ENCODE measurements around the gene BTBD9. TPM values are rescaled to one million over a fixed set of nuclear protein-coding genes. Genes with fewer than 3 reads are reported as not detected.

Gene BTBD9
- total RNA-seq, 2 experiments from 2014 or later: 19.1 to 19.8 TPM

DNA sequence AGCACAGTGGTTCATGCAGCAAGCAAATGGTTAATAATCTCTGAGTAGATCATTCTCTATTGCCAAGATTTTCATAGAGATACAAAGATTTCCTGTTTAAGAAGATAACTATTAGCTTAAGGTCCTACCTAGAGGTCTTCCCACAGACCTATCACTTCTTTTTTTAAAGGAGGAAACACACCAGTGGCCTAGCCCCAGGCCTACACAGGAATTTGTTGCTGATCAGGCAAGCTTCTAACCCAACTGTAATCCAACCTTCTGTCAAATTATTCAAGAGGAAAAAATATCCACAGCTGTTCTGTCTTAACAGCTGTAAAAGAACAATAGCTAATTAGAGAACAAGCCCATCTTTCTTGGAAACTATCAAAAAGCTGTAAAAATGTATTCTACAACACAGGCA is 332.8 kb downstream of the BTBD9 start:
- no peak for DNase-seq
- H3K27me3 Mint-ChIP-seq: no peaks in the 10 kb centered on the region
- peaks cover 6% of the 10 kb centered on the region for H3K4me1 Mint-ChIP-seq
- no peak overlapping the region for H3K27ac Mint-ChIP-seq
- peaks cover 1% of the 10 kb centered on the region for H3K9me3 Mint-ChIP-seq
- no peak for ATAC-seq (ENCODE audit: low read depth)
- POLR2A ChIA-PET: no interaction called here
- H3K4me3 Mint-ChIP-seq: no peak overlapping the region
- H3K36me3 Mint-ChIP-seq: no peaks in the 10 kb centered on the region

DNA sequence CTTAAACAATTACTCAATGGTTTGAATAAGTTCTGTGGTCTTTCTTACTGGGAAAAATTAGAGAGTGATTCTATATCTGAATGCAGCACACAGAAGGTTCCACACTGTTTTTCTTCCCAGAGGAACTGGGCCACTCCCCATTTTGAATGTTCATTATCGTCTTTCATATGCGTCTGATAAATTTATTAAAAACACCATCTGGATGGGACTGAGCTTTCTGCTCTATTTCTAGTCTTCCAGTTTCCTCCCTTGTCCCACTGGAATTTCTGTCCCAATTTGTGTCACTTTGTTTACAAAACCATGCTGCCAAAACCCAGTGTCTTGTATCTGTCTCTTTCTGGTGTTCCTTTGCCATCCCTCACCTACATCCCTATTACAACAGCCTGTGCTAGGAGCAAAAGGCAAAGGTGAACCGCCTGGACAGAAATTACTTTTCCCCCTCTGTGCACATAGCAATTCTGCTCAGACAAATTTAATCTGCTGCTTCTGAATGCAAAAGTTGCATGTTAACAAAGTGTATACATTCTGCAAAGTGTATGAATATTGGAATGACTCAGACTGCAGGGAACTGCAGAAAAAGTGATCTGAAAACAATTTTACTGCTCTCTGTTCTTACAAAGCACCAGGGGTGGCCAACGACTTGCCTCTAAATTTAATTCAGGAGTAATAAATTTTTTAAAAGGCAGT is 333.6 kb downstream of the BTBD9 start:
- DNase-seq: no peak
- POLR2A ChIA-PET: no interaction called here
- Mint-ChIP-seq H3K27me3 (no peaks in the 10 kb centered on the region), H3K36me3 (peaks cover 3% of the 10 kb centered on the region), H3K4me1 (peaks cover 6% of the 10 kb centered on the region), H3K4me3 (no peak overlapping the region), H3K27ac (no peak overlapping the region), H3K9me3 (peaks cover 3% of the 10 kb centered on the region)
- ATAC-seq (ENCODE audit: low read depth): no peak

DNA sequence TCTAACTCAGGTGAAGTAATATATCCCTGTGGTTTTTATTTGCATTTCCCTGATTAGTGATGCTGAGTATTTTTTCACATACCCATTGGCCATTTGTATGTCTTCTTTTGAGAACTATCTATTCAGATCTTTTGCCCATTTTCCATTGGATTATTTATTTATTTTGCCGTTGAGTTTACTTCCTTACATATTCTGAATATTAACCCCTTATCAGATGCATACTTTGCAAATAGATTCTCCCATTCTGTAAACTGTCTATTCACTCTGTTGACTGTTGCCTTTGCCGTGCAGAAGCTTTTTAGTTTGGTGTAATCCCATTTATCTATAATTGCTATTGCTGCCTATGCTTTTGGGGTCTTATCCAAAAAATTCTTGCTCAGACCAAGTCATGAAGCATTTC is 336.9 kb downstream of the BTBD9 start:
- H3K36me3 Mint-ChIP-seq: peaks cover 3% of the 10 kb centered on the region
- ATAC-seq (ENCODE audit: low read depth) (no peak), DNase-seq (no peak)
- H3K27me3 Mint-ChIP-seq: no peaks in the 10 kb centered on the region
- POLR2A ChIA-PET: no interaction called here
- peaks cover 4% of the 10 kb centered on the region for H3K4me1 Mint-ChIP-seq
- peaks cover 6% of the 10 kb centered on the region for H3K9me3 Mint-ChIP-seq
- no peak overlapping the region for H3K27ac Mint-ChIP-seq
- no peak overlapping the region for H3K4me3 Mint-ChIP-seq

DNA sequence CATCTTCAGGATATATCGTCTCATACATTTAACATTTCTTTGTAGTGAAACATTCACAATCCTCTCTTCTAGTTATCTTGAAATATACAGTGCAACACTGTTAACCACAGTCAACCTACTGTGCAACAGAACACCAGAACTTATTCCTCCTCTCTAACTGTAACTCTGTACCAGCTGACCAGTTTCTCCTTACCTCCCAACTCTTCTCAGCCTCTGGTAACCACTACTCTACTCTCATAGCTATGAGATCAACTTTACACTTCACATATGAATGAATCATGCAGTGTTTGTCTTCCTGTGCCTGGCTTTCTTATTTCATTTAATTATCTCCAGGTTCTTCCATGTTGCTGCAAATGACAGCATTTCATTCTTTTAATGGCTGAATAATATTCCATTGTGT is 337.6 kb downstream of the BTBD9 start:
- H3K27me3 Mint-ChIP-seq: no peaks in the 10 kb centered on the region
- peaks cover 6% of the 10 kb centered on the region for H3K9me3 Mint-ChIP-seq
- H3K27ac Mint-ChIP-seq: no peak overlapping the region
- H3K36me3 Mint-ChIP-seq: peaks cover 3% of the 10 kb centered on the region
- POLR2A ChIA-PET: no interaction called here
- no peak for ATAC-seq (ENCODE audit: low read depth)
- no peak overlapping the region for H3K4me3 Mint-ChIP-seq
- H3K4me1 Mint-ChIP-seq: no peaks in the 10 kb centered on the region
- no peak for DNase-seq

DNA sequence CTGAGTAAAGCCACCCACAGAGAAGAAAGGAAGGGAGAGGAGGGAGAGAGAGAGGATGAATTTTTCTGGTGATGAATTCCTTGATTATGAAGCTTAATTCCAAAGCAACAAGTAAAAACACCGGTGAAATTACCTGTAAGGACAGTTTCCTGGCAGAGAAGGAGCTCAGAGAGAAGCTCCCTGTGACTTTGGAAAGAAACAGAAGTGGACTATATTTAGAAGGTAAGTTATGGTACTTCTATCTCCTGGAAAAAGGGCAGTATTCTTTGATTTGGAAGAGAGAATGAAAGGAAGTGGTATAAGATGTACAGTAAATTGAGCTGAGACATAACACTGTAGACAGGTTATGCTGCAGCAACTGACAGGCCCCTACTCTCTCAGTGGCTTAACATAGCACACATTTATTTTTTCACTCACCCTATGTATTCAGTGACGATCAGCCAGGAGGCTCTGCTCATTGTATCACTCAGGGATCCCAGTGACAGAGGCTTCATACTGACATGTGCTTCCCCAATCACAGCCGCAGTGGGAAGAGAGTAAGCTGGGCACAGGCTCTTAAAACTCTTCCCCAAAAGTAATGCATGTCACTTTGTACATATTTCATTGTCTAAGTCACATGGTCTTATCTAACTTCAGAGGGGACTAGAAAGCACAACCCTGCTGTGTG is 349.5 kb downstream of the BTBD9 start:
- Mint-ChIP-seq H3K9me3 (peaks cover 14% of the 10 kb centered on the region), H3K4me1 (no peaks in the 10 kb centered on the region), H3K27ac (no peak overlapping the region), H3K27me3 (no peaks in the 10 kb centered on the region), H3K4me3 (no peak overlapping the region), H3K36me3 (peaks cover 10% of the 10 kb centered on the region)
- ATAC-seq (ENCODE audit: low read depth): no peak
- POLR2A ChIA-PET: no interaction called here
- DNase-seq: no peak

DNA sequence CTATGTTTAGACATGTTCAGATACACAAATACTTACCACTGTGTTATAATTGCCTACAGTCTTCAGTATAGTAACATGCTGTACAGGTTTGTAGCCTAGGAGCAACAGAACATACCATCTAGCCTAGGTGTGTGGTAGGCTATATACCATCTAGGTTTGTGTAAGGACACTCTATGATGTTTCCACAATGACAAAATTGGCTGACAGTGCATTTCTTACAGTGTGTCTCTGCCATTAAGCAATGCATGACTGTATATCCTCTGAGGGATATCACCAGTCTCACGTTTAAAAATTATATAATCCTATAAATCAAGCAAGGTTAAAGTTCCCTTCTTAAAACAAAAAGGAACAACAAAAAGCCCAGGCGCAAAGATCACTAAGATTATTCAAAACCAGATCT is 352.2 kb downstream of the BTBD9 start:
- no peak for DNase-seq
- no peak for ATAC-seq (ENCODE audit: low read depth)
- H3K36me3 Mint-ChIP-seq: peaks cover 8% of the 10 kb centered on the region
- no peaks in the 10 kb centered on the region for H3K27me3 Mint-ChIP-seq
- POLR2A ChIA-PET: no interaction called here
- peaks cover 4% of the 10 kb centered on the region for H3K9me3 Mint-ChIP-seq
- H3K27ac Mint-ChIP-seq: no peak overlapping the region
- H3K4me3 Mint-ChIP-seq: no peak overlapping the region
- peaks cover 10% of the 10 kb centered on the region for H3K4me1 Mint-ChIP-seq

DNA sequence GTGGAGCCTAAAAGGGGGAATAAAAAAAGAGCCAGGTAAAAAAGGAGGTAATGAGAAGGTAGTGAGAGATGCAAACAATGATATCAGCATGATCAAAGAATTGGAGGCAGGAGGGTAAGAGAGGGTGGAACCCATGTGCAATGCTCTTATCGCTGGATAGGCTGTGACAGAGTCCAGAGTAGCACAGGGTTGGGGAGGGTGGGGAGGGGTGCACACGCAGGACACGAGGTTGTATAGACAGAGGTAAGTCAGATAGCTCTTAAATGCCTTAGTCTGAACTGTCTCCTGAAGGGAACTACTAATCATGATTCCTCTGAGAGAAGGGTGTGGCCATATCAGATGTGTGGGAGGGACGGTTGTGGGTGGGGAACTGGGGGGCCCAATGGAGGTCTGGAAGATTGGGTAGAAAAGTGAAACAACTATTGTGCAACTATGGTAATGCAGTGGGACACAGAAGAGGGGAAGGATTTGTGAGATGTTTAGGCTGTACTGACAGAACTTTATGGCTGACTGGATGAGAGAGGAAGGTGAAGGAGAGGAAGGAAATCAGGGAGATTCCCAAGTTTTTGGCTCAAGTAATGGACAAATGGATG is 354.8 kb downstream of the BTBD9 start:
- H3K36me3 Mint-ChIP-seq: peaks cover 7% of the 10 kb centered on the region
- POLR2A ChIA-PET: no interaction called here
- no peak for ATAC-seq (ENCODE audit: low read depth)

DNA sequence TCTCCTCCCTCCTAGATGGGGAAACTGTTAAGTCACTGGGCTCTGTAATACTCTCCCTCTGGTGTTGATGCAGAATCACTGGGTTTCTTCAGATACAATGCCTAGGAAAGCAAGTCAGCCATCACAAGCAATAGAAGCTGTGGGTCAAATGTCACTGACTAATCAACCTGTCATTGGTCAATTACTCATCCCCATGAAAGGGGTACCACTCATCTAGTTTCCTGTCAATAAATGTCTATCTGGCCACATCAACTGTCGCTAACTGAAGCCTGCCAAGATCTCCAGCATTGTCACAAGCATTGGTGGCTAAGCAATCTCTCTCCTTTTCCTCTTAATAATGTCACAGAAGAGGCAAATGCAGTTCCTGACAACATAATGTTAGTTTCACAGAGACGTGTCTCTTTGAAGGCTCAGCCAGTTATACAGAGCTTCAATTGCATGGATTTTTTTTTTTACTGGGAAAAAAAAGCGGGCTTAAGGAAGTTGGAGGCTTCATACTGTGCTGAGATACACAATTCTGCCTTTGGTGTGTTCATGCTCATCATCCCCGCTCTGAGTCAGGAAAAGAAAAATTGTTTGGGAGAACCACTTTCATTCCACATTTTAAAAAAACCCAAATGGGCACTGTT is 355.9 kb downstream of the BTBD9 start:
- peaks cover 2% of the 10 kb centered on the region for H3K9me3 Mint-ChIP-seq
- peaks cover 10% of the 10 kb centered on the region for H3K4me1 Mint-ChIP-seq
- no peaks in the 10 kb centered on the region for H3K27me3 Mint-ChIP-seq
- peaks cover 7% of the 10 kb centered on the region for H3K36me3 Mint-ChIP-seq
- H3K4me3 Mint-ChIP-seq: no peak overlapping the region
- POLR2A ChIA-PET: no interaction called here
- H3K27ac Mint-ChIP-seq: no peak overlapping the region
- no peak for ATAC-seq (ENCODE audit: low read depth)
- no peak for DNase-seq

More for the DNA sequence above, 354.8 kb downstream of the BTBD9 start:
- DNase-seq: no peak
- Mint-ChIP-seq H3K4me3 (no peak overlapping the region), H3K9me3 (peaks cover 2% of the 10 kb centered on the region), H3K27me3 (no peaks in the 10 kb centered on the region), H3K27ac (peak overlapping the region; percentile 17), H3K4me1 (peaks cover 10% of the 10 kb centered on the region)

DNA sequence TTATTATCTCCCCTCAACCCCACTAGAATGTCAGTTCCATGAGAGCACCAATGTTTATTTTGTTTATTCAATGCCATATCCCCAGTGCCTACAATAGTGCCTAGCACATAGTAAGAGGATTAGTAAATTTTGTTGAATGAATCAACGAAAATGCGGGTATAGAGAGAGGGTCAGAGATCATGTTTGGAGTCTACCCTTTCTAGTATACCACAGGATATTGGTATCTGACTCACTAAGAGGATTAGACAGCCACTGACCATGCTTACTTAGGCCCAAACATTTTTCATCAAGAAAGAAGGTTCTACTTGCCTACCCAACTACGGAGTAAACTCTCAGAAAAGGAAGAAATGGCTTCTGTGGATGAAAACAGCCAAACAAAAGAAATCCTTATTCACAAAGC is 356.8 kb downstream of the BTBD9 start:
- DNase-seq (no peak), ATAC-seq (ENCODE audit: low read depth) (no peak)
- peaks cover 10% of the 10 kb centered on the region for H3K4me1 Mint-ChIP-seq
- no peaks in the 10 kb centered on the region for H3K27me3 Mint-ChIP-seq
- POLR2A ChIA-PET: no interaction called here
- H3K9me3 Mint-ChIP-seq: peaks cover 2% of the 10 kb centered on the region
- no peak overlapping the region for H3K4me3 Mint-ChIP-seq
- peak overlapping the region; percentile 10 for H3K27ac Mint-ChIP-seq
- peaks cover 7% of the 10 kb centered on the region for H3K36me3 Mint-ChIP-seq

DNA sequence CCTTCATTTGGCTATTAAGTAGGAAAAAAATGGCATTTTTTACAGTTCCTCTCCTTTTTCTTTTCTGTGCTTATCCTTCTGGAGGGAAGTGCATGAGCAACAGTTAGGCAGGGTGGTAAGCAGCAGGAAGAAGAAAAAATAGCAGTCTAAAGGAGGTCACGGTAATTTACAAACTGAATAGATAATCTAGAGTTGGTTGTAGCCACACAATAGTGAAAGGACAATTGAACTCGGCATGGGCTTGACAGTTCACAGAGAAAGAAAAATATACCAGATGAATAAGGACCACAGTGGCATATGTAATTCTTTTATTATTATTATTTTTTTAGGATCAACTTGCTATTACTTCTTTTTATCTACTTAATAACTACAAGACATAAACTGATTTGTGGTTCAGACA is 358.6 kb downstream of the BTBD9 start:
- ATAC-seq (ENCODE audit: low read depth) (no peak), DNase-seq (no peak)
- H3K9me3 Mint-ChIP-seq: no peaks in the 10 kb centered on the region
- H3K36me3 Mint-ChIP-seq: peaks cover 3% of the 10 kb centered on the region
- no peaks in the 10 kb centered on the region for H3K27me3 Mint-ChIP-seq
- POLR2A ChIA-PET: no interaction called here
- no peak overlapping the region for H3K4me3 Mint-ChIP-seq
- H3K4me1 Mint-ChIP-seq: peaks cover 10% of the 10 kb centered on the region
- H3K27ac Mint-ChIP-seq: no peak overlapping the region

DNA sequence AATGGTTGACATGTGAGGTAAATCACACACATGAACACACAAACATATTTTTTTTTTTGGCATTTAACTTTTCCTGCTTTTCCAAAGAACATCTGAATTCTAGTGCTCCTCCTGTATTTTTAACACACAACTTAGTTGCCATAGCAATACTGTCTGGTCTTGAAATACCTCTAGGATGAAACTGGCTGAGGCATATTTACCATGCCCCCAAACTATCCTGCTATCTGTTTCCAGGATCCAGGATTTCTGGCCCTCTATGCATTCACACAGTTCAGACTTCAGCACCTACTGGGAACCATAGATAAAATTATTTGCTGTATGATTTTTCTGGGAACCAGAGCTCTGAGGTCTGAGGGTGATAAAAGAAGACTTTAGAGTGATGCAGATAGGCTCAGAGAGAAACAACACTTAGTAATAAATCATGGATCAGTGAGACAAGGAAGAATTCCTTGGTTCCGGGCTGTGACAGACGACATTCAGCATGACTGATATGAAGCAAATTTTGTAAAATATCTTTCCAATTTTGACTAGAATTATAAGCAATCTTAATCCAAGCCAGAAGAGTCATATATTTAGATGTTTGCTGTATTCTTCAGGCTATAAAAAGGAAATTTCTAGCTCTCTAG is 359.7 kb downstream of the BTBD9 start:
- Mint-ChIP-seq H3K4me3 (no peak overlapping the region), H3K27ac (no peak overlapping the region)
- POLR2A ChIA-PET: no interaction called here

DNA sequence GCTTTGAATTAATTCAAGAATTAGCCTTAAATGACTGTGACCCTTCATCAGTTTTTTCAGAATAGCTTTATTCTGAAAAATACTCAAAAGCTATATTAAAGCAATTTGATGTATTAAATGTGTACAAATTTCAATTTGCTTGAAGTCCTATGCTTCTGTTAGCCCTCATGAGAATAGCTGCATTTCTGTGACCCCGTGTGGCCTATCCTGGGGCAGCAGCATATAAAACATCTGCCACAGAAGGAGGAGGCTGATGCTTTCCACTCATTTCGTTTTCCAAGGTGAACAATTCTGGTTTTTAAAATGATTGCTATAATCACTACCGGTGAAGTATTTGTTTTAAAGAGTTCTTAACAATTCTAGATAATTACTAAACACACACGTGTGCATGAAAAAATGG is 360.3 kb downstream of the BTBD9 start:
- no peak overlapping the region for H3K4me3 Mint-ChIP-seq
- no peak for ATAC-seq (ENCODE audit: low read depth)

More for the DNA sequence above, 359.7 kb downstream of the BTBD9 start:
- peaks cover 1% of the 10 kb centered on the region for H3K36me3 Mint-ChIP-seq
- DNase-seq (no peak), ATAC-seq (ENCODE audit: low read depth) (no peak)
- no peaks in the 10 kb centered on the region for H3K9me3 Mint-ChIP-seq
- peaks cover 8% of the 10 kb centered on the region for H3K4me1 Mint-ChIP-seq
- H3K27me3 Mint-ChIP-seq: no peaks in the 10 kb centered on the region

DNA sequence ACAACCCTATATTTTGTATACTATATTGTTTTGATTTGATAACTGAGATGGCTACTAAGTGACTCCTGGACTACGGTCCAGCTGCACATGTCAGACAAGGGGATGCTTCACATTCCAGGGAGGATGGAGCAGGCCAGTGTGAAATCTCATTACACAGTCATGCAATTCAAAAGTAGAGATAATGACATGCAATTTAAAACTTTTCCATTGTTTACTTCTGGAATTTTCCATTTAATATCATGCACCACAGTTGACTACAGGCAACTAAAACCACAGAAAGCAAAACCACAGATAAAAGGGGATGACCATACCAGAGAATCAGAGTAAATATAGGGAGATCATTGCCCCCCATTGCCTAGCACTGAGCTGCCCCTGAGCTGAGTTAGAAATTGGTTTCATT is 366.4 kb downstream of the BTBD9 start:
- H3K27me3 Mint-ChIP-seq: no peaks in the 10 kb centered on the region
- peaks cover 1% of the 10 kb centered on the region for H3K9me3 Mint-ChIP-seq
- POLR2A ChIA-PET: no interaction called here
- no peak overlapping the region for H3K27ac Mint-ChIP-seq
- no peak overlapping the region for H3K4me3 Mint-ChIP-seq
- H3K36me3 Mint-ChIP-seq: no peaks in the 10 kb centered on the region
- H3K4me1 Mint-ChIP-seq: peaks cover 4% of the 10 kb centered on the region
- no peak for DNase-seq
- ATAC-seq (ENCODE audit: low read depth): no peak

More for the DNA sequence above, 360.3 kb downstream of the BTBD9 start:
- Mint-ChIP-seq H3K27ac (no peak overlapping the region), H3K36me3 (no peaks in the 10 kb centered on the region), H3K4me1 (peaks cover 4% of the 10 kb centered on the region), H3K27me3 (no peaks in the 10 kb centered on the region), H3K9me3 (no peaks in the 10 kb centered on the region)
- no peak for DNase-seq
- POLR2A ChIA-PET: no interaction called here

Data from activated naive CD8-positive, alpha-beta T cell treated with anti-CD3 and anti-CD28 coated beads, Interleukin-2, amount 10 ng/mL, durations not matched to agents 7 days and 5 days (primary cell).